HEK293T (cell line): ENCODE results near the gene MTA1.

ENCODE experiments used
- CTCF ChIA-PET: fragments of 350-600 bp; formaldehyde crosslinking; extraction: SDS; loops from one replicate; lab custom pipeline; 2021; ENCODE audit warnings: antibody characterized with exemption, inconsistent platforms; lab: Yijun Ruan, JAX
- POLR2A ChIA-PET: fragments of 350-600 bp; formaldehyde crosslinking; extraction: SDS; loops from one replicate; lab custom pipeline; 2020; ENCODE audit warnings: antibody characterized with exemption, inconsistent platforms; lab: Yijun Ruan, JAX
- DNase-seq: peaks from one replicate; pipeline ENCODE4 v3.0.0; 2012; ENCODE audit warnings: mixed read lengths; ENCODE audit errors: extremely low spot score
- ARNT ChIP-seq: fragments of 450-650 bp; IDR thresholded peaks from 2 replicates; pipeline ENCODE4 v1.6.1; 2017; ENCODE audit warnings: mild to moderate bottlenecking
- BHLHE40 ChIP-seq: fragments of 450-650 bp; IDR thresholded peaks from 2 replicates; pipeline ENCODE4 v1.6.1; 2016; ENCODE audit warnings: mild to moderate bottlenecking, moderate library complexity, borderline replicate concordance
- CTBP1 ChIP-seq: fragments of 450-650 bp; IDR thresholded peaks from 2 replicates; pipeline ENCODE4 v1.6.1; 2016; ENCODE audit warnings: borderline replicate concordance
- ELF4 ChIP-seq: fragments of 450-650 bp; IDR thresholded peaks from 2 replicates; pipeline ENCODE4 v1.6.1; 2017; ENCODE audit warnings: antibody characterized with exemption
- FOXA1 ChIP-seq: fragments of 450-650 bp; IDR thresholded peaks from 2 replicates; pipeline ENCODE4 v1.6.1; 2016; ENCODE audit warnings: mild to moderate bottlenecking
- FOXK2 ChIP-seq: fragments of 450-650 bp; IDR thresholded peaks from 2 replicates; pipeline ENCODE4 v1.6.1; 2016; ENCODE audit warnings: mild to moderate bottlenecking
- FOXM1 ChIP-seq: fragments of 450-650 bp; IDR thresholded peaks from 2 replicates; pipeline ENCODE4 v1.6.1; 2017; ENCODE audit warnings: mild to moderate bottlenecking, borderline replicate concordance
- HDGF ChIP-seq: fragments of 450-650 bp; IDR thresholded peaks from 2 replicates; pipeline ENCODE4 v1.6.1; 2017; ENCODE audit warnings: antibody characterized with exemption, borderline replicate concordance
- L3MBTL2 ChIP-seq: fragments of 450-650 bp; conservative IDR thresholded peaks from 2 replicates; pipeline ENCODE4 v1.6.1; 2016; ENCODE audit warnings: mild to moderate bottlenecking
- LEF1 ChIP-seq: fragments of 450-650 bp; IDR thresholded peaks from 2 replicates; pipeline ENCODE4 v1.6.1; 2017; ENCODE audit warnings: mild to moderate bottlenecking, borderline replicate concordance
- NFRKB ChIP-seq: fragments of 450-650 bp; IDR thresholded peaks from 2 replicates; pipeline ENCODE4 v1.6.1; 2016; ENCODE audit warnings: mild to moderate bottlenecking, moderate library complexity
- SP1 ChIP-seq: fragments of 450-650 bp; IDR thresholded peaks from 2 replicates; pipeline ENCODE4 v1.6.1; 2017
- SUZ12 ChIP-seq: fragments of 450-650 bp; IDR thresholded peaks from 2 replicates; pipeline ENCODE4 v1.6.1; 2016; ENCODE audit warnings: mild to moderate bottlenecking
- TARDBP ChIP-seq: fragments of 450-650 bp; IDR thresholded peaks from 2 replicates; pipeline ENCODE4 v1.6.1; 2016
- ZNF384 ChIP-seq: fragments of 450-650 bp; IDR thresholded peaks from 2 replicates; pipeline ENCODE4 v1.6.1; 2016
- TF ChIP-seq, protein P1 (sequence below): fragments of 450-650 bp; IDR thresholded peaks from 2 replicates; pipeline ENCODE4 v1.6.1; 2016

The MTA1 gene

DNA sequence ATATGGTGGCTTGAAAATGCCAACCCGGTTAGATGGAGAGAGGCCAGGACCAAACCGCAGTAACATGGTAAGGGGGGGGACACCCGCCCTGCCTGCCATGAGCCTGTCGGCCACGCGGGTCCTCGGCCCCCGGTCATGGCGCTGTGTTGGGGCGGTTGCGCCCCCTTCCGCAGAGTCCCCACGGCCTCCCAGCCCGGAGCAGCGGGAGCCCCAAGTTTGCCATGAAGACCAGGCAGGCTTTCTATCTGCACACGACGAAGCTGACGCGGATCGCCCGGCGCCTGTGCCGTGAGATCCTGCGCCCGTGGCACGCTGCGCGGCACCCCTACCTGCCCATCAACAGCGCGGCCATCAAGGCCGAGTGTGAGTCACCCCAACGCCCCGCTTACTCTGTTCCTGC, 44.9 kb downstream of the MTA1 start:
- TF ChIP-seq TARDBP, result no peak
- TF ChIP-seq FOXA1, result no peak
- TF ChIP-seq FOXM1, result no peak
- no peak for TF ChIP-seq ARNT
- TF ChIP-seq BHLHE40, result no peak
- TF ChIP-seq LEF1, result no peak
- no peak for TF ChIP-seq SP1
- no peak for TF ChIP-seq HDGF
- TF ChIP-seq NFRKB, result no peak
- no peak for TF ChIP-seq ZNF384
- POLR2A ChIA-PET, result no interaction called here
- DNase-seq, result no peak
- CTCF ChIA-PET, result no interaction called here

DNA sequence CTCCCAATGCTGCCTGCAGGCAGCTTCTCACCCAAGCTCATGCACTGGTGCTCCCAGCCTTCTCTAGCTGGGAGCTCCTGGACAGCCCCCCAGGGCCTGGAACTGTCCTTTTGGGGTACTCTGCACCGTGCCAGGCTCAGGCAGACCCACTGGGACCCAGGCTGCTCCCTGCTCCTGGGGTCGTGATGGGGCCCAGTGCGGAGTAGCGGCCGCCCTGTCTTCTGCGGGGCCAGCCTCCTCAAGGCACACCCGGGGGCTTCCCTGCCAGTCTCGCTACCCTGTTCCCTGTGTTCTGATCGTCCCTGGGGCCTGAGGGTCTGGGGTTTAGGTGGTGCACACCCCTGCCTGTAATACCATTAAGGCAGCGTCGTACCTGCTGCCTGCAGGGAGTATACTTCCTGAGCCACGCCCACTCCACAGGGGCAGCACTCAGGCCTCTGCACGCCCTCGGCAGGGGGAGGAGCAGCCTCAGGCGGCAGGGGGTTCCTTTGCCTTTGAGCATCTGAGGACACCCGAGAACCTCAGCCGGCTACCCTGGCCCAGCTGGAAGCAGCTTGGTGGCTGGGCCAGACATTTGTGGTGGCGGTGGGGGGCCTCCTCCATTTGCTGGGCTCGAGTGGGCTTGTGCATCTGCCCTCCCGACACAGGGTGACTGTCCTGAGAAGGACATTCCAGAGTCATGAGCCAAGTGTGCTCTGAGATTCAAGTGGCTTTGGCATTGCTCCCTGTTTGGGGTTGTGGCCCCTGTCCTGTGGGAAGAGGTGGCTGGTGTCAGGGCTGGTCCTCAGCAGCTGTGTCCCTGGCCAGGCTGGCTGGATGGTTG, 45.8 kb downstream of the MTA1 start:
- POLR2A ChIA-PET, result no interaction called here
- CTCF ChIA-PET, result no interaction called here
- TF ChIP-seq TARDBP (no peak), SP1 (no peak), FOXM1 (no peak), FOXA1 (no peak), HDGF (no peak), ELF4 (no peak), ZNF384 (no peak), ARNT (no peak), NFRKB (no peak), L3MBTL2 (no peak), FOXK2 (no peak), LEF1 (no peak), CTBP1 (no peak), SUZ12 (no peak), BHLHE40 (no peak)
- TF ChIP-seq, protein P1, sequence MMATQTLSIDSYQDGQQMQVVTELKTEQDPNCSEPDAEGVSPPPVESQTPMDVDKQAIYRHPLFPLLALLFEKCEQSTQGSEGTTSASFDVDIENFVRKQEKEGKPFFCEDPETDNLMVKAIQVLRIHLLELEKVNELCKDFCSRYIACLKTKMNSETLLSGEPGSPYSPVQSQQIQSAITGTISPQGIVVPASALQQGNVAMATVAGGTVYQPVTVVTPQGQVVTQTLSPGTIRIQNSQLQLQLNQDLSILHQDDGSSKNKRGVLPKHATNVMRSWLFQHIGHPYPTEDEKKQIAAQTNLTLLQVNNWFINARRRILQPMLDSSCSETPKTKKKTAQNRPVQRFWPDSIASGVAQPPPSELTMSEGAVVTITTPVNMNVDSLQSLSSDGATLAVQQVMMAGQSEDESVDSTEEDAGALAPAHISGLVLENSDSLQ, result no peak
- DNase-seq, result no peak

DNA sequence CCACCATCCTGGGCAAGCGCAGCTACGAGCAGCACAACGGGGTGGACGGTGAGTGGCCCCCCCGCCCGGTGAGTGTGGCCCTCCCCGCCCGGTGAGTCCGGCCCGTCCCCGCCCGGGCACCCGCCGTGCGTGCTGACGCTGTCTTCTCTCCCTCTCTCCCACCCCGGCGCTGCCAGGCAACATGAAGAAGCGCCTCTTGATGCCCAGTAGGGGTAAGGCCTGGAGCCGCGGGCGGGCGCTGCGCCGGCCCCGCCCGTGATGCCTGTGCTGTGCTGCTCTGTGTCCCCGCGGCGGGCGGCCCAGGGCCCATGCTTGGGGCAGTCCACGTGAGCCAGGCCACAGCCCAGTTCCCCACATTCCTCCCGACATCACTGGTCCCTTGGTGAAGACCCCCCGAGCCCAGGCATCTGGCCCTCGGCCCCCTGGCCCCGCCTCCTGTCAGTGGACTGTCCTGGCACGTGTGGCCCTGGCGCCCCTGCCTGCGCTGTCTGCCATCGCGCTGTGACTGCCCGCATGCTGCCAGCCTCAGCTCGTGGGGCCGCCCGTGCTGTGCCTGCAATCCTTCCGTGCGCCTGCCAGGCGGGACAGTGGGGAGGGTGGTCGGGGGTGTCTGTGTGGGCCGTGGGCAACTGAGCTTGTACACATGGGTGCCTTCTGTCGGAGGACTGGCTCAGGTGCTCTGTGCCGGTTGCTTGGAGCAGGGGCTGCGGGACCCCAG, 47.1 kb downstream of the MTA1 start:
- no peak for TF ChIP-seq ZNF384
- TF ChIP-seq NFRKB, result no peak
- TF ChIP-seq HDGF, result no peak
- no peak for TF ChIP-seq BHLHE40
- TF ChIP-seq FOXA1, result no peak
- TF ChIP-seq ELF4, result no peak
- TF ChIP-seq FOXK2, result no peak
- TF ChIP-seq CTBP1, result no peak
- TF ChIP-seq SP1, result no peak
- no peak for TF ChIP-seq FOXM1
- ChIA-PET POLR2A (no interaction called here), CTCF (no interaction called here)
- no peak for DNase-seq

DNA sequence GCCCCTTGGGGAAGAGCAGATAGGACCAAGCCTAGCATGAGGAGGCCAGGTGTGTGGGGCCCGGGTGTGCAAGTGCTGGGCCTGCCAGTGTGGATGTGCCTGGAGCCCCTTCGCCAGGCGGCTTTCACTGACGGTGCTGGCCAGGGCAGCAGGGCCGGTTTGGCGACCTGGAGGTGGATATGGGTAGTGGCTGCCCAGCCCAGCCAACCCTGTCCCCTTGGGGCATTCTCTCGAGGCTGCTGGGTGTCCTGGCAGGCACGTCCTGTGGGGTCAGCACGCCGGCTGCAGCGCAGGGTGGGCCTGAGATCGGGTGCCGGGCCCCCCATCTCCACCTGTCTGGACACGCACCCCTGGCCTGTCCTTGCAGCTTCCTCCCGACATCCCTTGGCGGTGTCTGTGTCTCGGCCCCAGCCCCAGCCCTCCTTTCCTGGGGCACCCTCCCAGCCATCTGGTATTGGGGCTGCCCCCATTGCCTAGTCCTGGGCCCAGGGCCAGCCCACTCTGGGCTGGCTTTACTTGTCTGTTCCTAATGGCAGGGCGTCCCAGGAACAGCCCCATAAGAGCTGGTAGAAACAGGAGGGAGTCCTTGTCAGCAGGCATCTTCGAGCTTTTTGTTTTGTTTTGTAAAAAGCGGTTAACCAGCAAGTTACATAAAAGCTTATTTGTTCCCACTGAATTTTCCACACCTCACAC, 47.8 kb downstream of the MTA1 start:
- ChIA-PET POLR2A (no interaction called here), CTCF (interaction anchor here (0.8 kb wide), 1 partner anchor 43 kb away, joined by 3 read pairs; no protein-coding TSS in a partner anchor)
- no peak for DNase-seq
- TF ChIP-seq LEF1 (no peak), FOXK2 (no peak), NFRKB (no peak)
- TF ChIP-seq, protein P1, result no peak

DNA sequence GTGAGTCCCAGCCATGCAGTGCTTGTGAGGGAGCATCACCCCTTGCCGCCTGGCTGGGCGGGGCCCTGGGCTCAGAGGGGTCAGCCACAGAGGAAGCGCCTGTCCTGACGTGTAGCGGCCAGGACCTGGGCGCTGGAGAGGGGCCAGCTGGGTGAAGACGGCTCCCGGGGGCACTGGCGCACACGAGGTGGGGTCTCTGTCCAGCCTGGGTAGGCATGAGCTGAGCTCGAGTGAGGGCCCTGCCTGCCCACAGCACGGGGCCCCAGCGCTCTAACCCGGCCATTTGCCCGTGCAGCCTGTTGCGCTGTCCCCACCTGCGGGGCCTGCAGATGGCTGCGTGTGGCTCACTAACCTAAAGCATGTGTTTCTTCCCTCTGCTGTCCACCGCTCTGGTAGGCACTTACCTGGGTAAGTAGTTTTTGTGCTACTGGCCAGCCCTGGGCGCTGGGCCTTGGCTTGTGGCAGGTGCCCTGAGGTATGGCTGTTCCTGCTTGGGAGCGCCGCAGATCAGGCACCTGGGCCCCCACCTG, 48.4 kb downstream of the MTA1 start:
- ChIA-PET POLR2A (no interaction called here), CTCF (interaction anchor here (0.8 kb wide), 1 partner anchor 43 kb away, joined by 3 read pairs; no protein-coding TSS in a partner anchor)
- TF ChIP-seq SUZ12, result no peak
- no peak for DNase-seq

DNA sequence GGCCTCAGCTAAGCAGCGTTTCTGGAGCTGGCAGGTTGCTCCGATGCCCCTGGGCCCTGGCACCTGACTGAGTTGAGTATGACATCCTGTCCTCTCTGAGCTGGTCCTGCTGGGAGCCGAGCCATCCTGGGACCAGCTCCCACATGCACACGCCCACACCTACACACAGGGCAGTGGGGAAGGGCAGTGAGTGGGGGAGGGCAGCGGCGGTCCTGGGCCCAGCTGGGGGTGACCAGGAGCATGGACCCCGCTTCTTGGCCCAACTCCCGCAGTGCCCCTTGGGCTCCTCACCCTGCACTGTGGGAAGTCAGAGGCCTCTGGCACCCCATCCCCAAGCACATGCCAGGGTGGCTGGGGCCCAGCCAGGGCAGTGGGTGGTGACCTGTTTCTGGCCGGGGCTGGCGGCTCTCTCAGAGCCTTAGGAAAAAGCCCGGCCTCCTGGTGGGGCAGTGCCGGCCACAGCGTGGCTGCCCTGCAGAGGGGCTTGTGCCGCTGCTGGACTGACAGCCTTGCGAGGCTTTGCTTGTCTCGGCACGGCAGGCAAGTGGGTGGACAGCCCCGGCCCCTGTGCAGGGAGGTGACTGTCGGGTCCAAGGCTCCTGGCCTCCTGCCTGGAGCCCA, 49.1 kb downstream of the MTA1 start:
- ChIA-PET CTCF (interaction anchor here (4.2 kb wide), 1 partner anchor 12 kb away, joined by 23 read pairs; no protein-coding TSS in a partner anchor), POLR2A (no interaction called here)
- no peak for DNase-seq
- TF ChIP-seq, protein P1, result no peak
- TF ChIP-seq ELF4, result no peak
- TF ChIP-seq HDGF, result no peak
- no peak for TF ChIP-seq ARNT
- no peak for TF ChIP-seq FOXA1
